ENCODE measurements around the gene COQ9.

GRCh38 chr16:57485091-57485915 lies 38.0 kb downstream of the COQ9 start:
- TF ChIP-seq CTCF (IDR thresholded peaks at IDR 0.05 in 2 of 3, conservative IDR thresholded peaks at IDR 0.05 in 1 of 3; ENCODE audit: borderline replicate concordance in 1 of 3, insufficient read depth in 1 of 3, low read depth in 2 of 3, low read length in 2 of 3) (no peak), EZH2 (IDR thresholded peaks at IDR 0.05) (no peak), REST (IDR thresholded peaks at IDR 0.05; ENCODE audit: low read depth) (no peak), TCF7L2 (IDR thresholded peaks at IDR 0.05; ENCODE audit: borderline replicate concordance, extremely low read depth, insufficient read depth, insufficient read length) (no peak), ZBTB33 (IDR thresholded peaks at IDR 0.05; ENCODE audit: extremely low read depth, insufficient replicate concordance, low read length) (no peak), CEBPB (IDR thresholded peaks at IDR 0.05; ENCODE audit: low read depth) (no peak), ELF1 (IDR thresholded peaks at IDR 0.05; ENCODE audit: borderline replicate concordance, low read depth) (no peak), POLR2A (IDR thresholded peaks at IDR 0.05; ENCODE audit: borderline replicate concordance, extremely low read depth, insufficient read depth, insufficient read length) (no peak), SIN3A (IDR thresholded peaks at IDR 0.05; ENCODE audit: low read depth) (no peak), POLR2AphosphoS5 (IDR thresholded peaks at IDR 0.05; ENCODE audit: low read depth, low read length) (no peak), ATF3 (IDR thresholded peaks at IDR 0.05) (no peak), YY1 (IDR thresholded peaks at IDR 0.05; ENCODE audit: extremely low read depth, insufficient replicate concordance, low read depth, low read length) (no peak), EZH2phosphoT487 (IDR thresholded peaks at IDR 0.05; ENCODE audit: borderline replicate concordance) (no peak)
